HG03521 (cell line): ENCODE results near the gene CPA4.
"Not testable (repeated sequence)": the region's sequence is repeated elsewhere in the genome, so short reads cannot be mapped to it uniquely, and the experiment has no call there.

Experiments used
- ATAC-seq: cut with Tn5 transposase; IDR thresholded peaks from one replicate; pipeline ENCODE4 v1.9.1; 2021; ENCODE audit warnings: mild to moderate bottlenecking, moderate library complexity; ENCODE audit not compliant: unreplicated experiment

CPA4 gene

DNA sequence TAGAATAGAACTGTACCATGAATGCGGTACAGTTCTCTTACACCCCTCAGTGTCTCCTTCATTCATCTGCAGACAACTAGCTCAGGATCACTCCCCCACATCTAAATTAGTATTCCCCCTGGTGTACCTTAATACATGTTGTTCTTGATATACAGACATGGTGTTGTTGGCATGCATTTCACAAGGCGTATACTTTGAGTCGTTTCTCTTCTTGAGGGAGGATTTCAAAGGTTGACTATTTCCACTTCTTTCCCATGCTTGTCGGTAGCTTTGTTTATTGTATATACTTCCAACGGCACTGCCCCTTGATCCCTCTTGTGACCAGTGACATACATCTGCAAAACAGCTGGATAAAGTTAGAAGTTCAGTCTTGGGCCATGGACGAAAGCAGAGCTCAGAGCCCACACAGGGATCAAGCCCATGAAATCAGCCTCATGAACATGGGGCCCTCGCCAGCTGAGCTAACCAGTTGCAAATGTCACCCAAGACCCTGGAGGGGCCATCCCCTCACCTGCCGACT lies 8.6 kb downstream of the CPA4 start:
- ATAC-seq = no peak

DNA sequence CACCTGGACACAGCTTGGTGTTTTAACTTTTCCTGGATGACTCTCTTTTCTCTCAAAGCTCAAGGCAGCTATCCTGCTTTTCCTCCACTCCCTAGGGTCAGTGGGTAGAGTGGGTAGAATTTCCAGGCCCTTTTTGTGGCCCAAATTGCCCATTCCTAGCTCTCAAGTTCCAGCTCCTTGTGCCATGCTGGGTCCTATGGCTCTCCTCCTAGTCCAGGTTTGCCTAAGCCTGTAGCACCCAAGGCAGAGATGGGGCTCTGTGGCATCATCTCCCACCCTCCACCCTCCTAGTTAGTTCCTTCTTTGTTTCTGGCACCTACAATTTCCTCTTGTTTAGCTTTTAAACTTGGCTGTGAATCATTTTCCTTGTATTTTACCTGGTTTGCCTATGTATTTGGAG lies 9.7 kb downstream of the CPA4 start:
- no peak for ATAC-seq

DNA sequence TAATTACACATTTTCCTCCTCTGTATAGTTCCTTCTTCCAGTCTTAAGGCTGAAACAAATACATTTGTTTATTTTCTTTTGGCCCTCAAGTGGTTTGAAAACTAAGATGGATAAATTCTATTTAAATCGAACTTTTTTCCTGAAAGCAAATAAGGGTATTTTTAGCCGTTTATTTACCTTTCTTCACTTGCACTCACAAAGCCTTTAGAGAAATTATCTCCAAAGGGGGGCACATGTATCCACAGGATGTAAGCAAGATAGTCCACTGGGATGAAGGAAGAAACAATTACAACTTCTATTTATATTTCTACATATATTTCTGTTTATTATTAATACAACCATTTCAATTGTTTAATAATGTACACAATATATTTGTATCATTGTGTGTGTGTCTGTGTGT lies 10.2 kb downstream of the CPA4 start:
- no peak for ATAC-seq

DNA sequence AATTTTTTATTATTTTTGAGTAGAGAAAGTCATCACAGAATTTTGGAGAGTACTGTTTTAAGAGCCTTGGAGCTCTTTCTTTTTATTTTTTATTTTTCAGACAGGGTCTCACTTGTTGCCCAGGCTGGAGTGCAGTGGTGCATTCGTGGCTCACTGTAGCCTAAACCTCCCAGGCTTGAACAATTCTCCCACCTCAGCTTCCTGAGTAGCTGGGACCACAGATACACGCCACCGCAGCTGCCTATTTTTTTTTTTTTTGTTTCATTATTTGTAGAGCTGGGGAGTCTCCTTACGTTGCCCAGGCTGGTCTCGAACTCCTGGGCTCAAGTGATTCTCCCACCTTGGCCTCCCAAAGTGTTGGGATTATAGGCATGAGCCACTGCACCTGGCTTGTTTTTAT lies 10.6 kb downstream of the CPA4 start:
- ATAC-seq = no peak

DNA sequence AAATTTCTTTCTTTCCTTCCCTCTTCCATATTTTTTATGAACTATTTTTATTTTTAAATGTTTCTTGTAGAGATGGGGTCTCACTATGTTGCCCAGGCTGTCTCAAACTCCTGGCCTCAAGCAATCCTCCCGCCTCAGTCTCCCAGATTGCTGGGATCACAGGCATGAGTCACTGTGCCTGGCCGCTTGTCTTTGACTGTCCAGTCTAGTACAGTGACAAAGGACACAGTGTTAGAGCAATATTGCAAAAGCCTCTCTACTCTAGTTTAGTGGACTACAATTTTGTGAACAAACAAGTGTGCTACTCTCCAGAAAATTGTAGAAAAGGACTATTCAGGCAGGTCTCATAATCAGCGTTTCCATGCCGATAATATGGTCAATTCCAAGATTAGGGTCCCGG lies 11.0 kb downstream of the CPA4 start:
- ATAC-seq = no peak

DNA sequence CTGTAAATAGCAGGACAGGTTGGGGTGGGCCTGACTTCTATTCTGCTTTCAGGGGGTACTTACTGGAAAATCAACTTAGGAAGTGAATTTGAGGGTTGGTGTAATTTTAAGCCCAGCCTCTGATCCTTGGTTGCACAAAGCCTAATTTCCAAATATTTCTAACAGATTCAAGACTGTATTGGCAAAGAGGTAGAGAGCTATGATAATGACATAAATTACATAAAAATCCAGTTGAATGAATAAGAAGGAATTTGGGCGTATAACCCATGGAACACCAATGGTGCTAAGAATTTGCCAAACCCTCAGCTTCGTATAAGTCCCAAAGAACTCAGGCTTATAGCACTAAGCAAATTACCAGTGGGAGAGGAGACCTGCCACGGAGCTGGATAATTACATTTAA lies 11.9 kb downstream of the CPA4 start:
- ATAC-seq = no peak

DNA sequence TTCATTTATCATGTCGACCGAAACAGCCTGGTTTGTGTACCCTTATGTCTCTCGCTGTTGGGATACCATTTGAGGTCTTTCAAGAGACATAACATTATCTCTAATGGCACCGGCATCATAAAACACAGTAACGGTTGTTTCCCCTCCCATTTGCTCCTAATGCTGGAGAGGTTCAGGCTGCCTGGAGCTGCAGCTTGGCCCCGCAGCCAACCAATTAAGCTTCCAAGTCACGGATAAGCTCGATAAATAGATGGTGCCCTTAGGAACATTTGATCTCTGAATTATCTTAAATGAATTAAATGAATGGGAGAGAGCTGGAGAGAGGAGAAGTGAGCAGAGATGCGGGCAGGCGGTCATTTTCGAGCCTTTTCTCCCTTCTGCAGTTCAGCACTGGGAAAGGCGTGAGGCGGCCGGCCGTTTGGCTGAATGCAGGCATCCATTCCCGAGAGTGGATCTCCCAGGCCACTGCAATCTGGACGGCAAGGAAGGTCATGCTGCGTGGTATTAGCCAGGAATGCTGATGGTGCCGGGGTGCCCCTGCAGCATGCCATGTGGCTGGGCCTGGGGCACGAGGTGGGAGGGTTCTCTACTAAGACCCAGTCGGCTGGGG lies 12.6 kb downstream of the CPA4 start:
- no peak for ATAC-seq

DNA sequence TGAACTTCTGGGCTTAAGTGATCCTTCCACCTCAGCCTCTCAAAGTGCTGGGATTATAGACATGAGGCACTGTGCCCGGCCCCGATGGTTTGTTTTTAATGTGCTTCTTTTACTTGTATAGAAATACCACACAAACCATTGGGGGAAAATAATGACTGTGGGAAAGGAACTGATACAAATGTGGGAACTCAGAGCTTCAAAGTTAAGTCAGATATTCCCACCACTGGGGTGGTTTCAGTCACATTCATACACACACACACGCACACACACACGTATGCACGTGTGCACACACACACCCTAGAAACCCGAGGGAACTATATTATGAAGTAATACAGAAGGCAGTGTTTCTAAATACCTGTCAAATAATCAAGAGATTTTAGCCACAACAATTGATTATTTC lies 17.0 kb downstream of the CPA4 start:
- no peak for ATAC-seq

DNA sequence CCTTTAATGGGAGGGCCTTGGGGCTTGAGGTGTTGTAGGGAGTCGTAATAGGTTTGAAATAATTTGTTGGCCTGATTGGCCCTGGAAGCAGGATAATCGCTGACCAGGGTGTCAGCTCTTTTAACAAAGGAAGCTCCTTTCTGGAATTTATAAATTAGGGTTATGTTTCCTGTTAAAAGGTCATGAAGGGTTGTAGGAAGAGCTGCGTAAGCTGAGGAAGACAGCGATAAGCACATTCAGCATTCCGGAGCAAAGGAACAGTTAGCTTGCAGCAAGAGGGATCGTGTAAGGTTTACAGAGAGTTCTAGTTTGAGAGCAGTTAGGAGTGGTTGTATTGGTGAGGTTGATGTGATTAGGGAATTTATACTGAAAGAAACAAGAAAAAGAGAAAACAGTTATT lies 21.3 kb downstream of the CPA4 start:
- no peak for ATAC-seq

DNA sequence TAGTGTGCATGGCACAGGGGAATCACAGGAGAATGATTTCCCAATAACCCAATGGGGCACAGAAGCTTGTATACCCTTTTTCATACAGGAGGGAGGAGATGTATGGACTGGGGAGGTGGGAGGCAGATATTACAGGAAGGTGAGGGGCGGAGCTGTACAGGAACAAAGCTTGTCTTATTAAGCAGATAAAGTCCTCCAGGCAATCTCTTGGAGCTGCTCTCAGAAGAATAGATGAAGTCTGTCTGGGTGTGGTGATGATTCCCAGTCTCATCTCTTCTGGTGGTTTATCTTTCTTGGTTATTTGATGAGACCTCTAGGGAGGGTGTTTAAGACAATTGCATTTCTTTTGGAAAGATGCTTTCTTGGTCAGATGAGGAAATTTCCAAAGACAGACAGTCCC lies 26.6 kb downstream of the CPA4 start:
- ATAC-seq = no peak

DNA sequence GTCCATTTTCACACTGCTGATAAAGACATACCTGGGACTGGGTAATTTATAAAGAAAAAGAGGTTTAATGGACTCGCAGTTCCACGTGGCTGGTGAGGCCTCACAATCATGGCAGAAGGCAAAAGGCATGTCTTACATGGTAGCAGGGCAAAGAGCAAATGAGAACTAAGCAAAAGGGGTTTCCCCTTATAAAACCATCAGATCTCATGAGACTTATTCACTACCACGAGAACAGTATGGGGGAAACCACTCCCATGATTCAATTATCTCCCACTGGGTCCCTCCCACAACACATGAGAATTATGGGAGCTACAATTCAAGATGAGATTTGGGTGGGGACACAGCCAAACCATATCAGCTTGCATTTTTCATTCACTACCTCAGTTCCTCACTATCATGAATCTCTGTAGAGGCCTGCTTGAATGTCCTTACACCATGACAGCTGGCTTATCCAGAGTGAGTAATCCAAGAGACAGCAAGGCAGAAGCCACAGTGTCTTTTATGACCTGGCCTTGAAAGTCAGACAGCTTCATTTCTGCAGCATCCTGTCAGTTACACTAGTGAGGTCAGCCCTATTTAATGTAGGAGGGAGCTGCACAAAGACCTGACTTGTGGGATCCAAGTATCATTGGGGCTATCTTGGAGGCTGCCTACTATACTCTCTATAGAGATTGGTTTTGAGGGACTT lies 28.7 kb downstream of the CPA4 start:
- ATAC-seq = not testable (repeated sequence)

DNA sequence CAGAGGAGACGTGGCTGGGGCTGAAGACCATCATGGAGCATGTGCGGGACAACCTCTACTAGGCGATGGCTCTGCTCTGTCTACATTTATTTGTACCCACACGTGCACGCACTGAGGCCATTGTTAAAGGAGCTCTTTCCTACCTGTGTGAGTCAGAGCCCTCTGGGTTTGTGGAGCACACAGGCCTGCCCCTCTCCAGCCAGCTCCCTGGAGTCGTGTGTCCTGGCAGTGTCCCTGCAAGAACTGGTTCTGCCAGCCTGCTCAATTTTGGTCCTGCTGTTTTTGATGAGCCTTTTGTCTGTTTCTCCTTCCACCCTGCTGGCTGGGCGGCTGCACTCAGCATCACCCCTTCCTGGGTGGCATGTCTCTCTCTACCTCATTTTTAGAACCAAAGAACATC lies 29.7 kb downstream of the CPA4 start:
- ATAC-seq = no peak

DNA sequence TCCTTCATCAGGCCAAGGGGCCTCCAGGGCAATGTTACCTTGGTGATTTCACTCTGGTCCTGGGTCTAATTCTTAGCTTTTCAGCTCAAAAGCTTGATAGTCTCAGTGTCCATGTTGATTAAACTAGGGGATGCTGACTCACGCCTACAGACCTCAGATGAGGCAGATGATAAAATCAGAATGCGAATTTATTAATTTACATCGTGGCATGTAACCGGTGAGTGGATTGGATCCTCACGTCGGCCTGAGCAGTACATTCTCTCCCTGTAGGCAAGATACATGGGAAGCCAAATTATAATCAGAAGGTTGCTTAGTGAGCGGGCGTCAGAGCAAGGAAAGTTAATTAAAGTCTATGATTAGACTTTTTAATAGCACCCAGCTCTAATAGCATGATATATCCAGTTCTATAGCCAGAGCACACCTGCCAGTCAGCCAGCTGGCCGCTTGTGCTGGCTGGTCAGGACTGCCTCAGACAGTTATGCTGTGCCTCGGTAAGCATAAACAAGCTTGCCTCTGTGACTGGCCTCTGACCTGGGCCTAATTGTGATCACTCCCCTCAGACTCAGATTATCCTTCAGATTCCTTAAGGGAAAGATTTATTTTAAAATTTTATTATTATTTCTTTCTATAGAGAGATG lies 31.5 kb downstream of the CPA4 start:
- ATAC-seq = no peak

DNA sequence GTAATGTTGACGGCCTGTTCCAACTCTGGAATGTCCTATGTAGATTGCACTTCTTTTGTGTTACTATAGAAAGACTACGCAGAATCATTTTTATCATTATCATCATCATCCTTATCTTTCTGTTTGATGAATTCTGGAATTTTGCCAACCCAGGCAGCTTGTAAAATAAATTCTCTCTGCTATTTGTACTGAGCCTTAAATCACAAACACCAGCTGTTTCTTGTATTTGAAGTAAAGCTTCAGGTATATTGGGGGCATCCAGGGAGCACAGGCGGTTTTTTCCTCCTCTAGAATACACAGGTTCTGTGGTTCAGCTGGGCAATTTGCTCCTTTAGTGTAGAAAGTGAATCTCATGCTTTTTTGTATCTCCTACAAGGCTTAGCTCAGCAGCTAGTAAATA lies 36.7 kb downstream of the CPA4 start:
- no peak for ATAC-seq

DNA sequence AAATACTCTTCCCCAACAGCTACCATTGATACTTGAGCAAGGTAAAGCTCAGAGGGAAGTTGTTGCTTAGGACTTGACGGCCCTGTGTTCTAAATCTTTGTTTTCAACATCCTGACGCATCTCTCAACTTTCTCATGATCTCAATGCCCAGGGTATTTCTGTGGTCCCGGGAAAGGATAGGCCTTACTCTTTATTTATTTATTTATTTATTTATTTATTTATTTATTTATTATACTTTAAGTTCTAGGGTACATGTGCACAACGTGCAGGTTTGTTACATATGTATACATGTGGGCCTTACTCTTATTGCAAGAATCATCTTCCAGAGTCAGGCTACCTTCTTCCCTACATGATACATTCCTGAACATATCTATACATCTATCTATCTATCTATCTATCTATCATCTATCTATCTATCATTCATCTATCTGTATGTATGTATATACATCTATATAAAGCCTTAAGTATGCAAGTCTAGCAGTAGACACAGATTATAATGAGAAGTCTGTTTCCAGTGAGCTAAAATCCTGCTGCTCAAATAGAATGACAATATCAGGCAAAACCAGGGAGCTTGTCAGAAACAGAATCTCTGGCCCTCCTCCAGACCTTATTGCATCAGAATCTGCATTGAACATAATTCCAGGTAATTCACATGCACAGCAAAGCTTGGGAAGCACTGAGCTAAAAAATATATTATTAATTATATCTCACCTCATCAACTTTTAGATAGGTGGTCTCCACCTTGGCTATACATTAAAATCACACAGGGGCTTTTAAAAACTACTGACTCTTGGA lies 39.5 kb downstream of the CPA4 start:
- no peak for ATAC-seq

DNA sequence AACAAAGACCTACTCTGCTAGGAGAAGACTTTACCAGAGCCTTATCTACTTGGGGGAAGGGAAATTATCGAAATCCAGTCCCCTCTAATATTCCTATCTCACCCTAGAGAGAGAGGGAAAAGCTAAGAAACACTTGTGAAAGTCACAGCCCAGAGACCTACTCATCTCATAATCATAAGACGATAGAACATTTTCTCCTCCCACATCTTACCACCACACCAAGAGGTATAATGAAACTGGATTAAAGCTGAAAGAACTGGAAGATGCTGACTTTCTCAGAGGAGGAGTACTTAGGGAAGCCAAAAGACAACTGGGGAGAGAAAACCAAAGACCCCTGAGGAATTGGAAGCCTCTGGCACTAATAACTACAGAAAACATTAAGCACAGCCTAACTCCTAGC lies 40.9 kb downstream of the CPA4 start:
- ATAC-seq = no peak

DNA sequence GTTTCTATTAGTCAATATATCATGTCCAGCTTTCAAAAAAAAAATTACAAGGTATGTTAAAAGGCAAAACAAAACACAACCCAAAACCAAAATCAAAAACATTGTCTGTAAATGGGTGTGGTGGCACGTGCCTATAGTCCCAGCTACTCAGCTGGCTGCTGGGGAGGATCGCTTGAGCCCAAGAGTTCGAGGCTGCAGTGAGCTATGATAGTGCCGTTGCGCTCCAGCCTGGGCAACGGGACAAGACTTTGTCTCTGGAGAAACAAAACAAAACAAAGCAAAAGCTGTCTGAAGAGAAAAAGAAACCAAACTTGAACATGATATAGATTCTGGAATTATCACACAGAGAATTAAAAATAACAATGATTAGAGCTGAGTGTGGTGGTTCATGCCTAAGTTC lies 41.3 kb downstream of the CPA4 start:
- ATAC-seq = no peak

DNA sequence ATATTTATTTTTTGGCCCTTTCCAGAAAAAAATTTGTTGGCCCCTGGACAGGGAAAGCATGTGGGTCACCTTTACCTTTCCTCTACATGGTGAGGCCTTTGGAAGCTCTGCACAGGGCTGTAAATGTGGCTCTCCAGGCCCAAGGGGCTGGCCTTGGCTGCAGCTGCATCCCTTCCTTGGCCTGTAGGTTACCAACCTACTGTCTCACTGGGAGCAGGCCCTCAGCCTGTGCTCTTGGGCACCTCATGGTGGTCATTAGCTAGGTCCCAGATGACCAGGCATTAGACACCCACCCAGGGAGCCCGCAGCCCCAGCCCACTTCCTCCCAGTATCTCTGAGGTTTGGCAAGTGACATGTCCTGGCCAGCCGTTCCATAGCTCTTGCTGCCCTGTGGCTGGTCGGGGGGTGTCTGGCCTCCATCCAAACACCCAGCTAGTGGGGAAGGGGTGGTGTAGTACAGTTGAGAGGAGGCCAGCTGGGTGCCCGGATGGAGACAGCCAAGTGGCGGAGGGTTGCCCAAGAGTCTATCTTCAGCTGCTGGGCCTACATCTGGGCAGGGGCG lies 44.5 kb downstream of the CPA4 start:
- no peak for ATAC-seq

DNA sequence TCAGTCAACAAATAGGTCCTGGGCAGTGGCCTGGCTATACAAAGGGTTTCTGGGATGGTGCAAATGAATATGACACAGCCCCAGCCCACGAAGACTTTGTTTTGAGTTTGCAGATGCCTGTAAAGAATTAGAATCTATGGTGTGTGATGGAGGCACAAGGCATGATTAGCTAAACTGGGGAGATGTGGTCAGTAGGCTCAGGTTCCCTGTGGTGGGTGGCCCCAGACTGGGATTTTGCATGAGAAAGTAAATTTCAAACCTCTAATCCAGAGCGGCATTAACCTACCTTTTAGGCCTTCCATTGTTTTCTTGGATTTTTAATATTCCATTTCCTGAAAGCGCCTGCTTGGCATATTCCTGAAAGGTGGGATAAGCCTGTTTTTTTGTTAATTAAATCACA lies 45.3 kb downstream of the CPA4 start:
- no peak for ATAC-seq

DNA sequence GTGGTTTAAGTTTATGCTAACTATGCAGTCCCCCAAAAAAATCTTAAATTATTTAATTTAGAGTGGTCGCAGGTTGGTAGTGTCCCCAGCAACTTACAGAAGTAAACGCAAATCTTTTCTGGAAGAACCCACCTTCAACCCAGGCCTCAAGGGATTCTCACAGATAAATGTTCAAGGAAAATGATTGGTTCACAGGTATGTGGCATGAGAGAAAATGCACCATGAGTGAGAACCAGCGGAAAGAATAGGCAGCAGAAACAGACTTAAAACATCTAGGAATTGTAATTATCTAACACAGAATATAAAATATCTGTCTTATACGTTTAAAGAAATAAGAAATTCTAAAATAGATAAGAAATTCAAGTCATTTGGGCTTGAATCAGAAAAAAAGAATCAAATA lies 48.9 kb downstream of the CPA4 start:
- no peak for ATAC-seq

DNA sequence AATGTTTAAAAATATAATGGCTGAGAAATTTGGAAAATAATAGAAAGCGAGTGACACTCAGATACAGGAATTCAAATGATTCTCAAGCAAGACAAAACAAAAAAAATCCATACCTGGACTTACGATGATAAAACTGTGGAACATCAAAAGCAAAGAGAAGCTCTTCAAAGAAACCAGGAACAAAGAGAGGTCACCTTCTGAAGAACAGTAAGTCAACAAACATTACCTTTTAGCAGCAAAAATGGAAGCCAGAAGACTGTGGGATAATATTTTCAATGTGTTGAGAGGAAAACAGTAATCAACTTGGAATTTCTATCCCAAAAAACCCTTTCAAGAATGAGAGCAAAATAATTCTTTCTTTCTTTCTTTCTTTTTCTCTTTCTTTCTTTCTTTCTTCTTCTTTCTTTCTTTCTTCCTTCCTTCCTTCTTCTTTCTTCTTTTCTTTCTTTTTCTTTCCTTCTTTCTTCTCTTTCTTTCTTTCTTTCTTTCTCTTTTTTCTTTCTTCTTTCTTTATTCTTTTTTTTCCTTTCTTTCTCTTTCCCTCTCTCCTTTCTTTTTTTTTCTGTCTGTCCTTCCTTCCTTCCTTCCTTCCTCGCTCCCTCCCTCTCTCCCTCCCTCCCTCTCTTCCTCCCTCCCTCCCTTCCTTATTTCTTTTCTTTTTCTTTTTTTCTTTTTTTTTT lies 49.9 kb downstream of the CPA4 start:
- ATAC-seq = no peak
